Measurements from ENCODE around the gene CHST13. TPM values are rescaled to one million over a fixed set of nuclear protein-coding genes. Genes with fewer than 3 reads are reported as not detected.

CHST13 gene
- total RNA-seq, 1 experiment from 2014 or later, result not detected

- Histone ChIP-seq H3K4me3 (ENCODE audit: low read length) (no peak overlapping the region), H3K9me3 (ENCODE audit: low read length) (no peaks in the 10 kb centered on the region), H3K79me2 (ENCODE audit: low read length) (no peaks in the 10 kb centered on the region), H4K20me1 (ENCODE audit: low read length) (no peaks in the 10 kb centered on the region), H3K27me3 (ENCODE audit: low read length) (no peaks in the 10 kb centered on the region), H3K9me2 (replicated peaks; ENCODE audit: low read length) (no peaks in the 10 kb centered on the region), H3K4me2 (ENCODE audit: low read length) (no peak overlapping the region), H3F3A (ENCODE audit: low read length, unreplicated experiment) (no peaks in the 10 kb centered on the region), H3K36me3 (ENCODE audit: low read depth, low read length) (no peaks in the 10 kb centered on the region), H3K4me1 (ENCODE audit: insufficient read depth, low read length) (no peaks in the 10 kb centered on the region; the same call in 1 of the 2 replicates), H3K9ac (ENCODE audit: low read length) (no peak overlapping the region), H2AFZ (ENCODE audit: low read length) (no peak overlapping the region), H3K27ac (ENCODE audit: low read length) (no peak overlapping the region)
- DNase-seq (no peak), ATAC-seq (no peak)
- BruUV-seq (replicated peaks), result no TSS peak
- ChIA-PET CTCF (no interaction called here), POLR2A (ENCODE audit: unreplicated experiment) (no interaction called here)
- TF ChIP-seq EZH2 (IDR thresholded peaks at IDR 0.05; ENCODE audit: low read length, unreplicated experiment) (no peak), EZH2phosphoT487 (IDR thresholded peaks at IDR 0.05; ENCODE audit: borderline replicate concordance, low read length) (no peak), CTCF (conservative IDR thresholded peaks at IDR 0.05; ENCODE audit: low read depth, low read length) (no peak)
- intact Hi-C loops (cut with micrococcal nuclease), result no loop called here
Measured at GRCh38 chr3:126480206-126480605, 43.7 kb upstream of the CHST13 start.

- Histone ChIP-seq H3K79me2 (ENCODE audit: low read length) (no peaks in the 10 kb centered on the region), H3K4me1 (ENCODE audit: insufficient read depth, low read length) (no peaks in the 10 kb centered on the region; the same call in 1 of the 2 replicates), H3K27me3 (ENCODE audit: low read length) (no peaks in the 10 kb centered on the region), H3K9me2 (replicated peaks; ENCODE audit: low read length) (no peaks in the 10 kb centered on the region), H3K36me3 (ENCODE audit: low read depth, low read length) (no peaks in the 10 kb centered on the region), H3K9me3 (ENCODE audit: low read length) (no peaks in the 10 kb centered on the region), H3F3A (ENCODE audit: low read length, unreplicated experiment) (no peaks in the 10 kb centered on the region), H3K4me3 (ENCODE audit: low read length) (no peak overlapping the region), H3K9ac (ENCODE audit: low read length) (no peak overlapping the region), H2AFZ (ENCODE audit: low read length) (no peak overlapping the region), H3K4me2 (ENCODE audit: low read length) (no peak overlapping the region), H4K20me1 (ENCODE audit: low read length) (no peaks in the 10 kb centered on the region), H3K27ac (ENCODE audit: low read length) (no peak overlapping the region)
- no peak for ATAC-seq
- POLR2A ChIA-PET (ENCODE audit: unreplicated experiment), result no interaction called here
- intact Hi-C loops (cut with micrococcal nuclease), result no loop called here
- DNase-seq, result no peak
- BruUV-seq (replicated peaks), result no TSS peak
- CTCF ChIA-PET, result no interaction called here
- no peak for TF ChIP-seq EZH2 (IDR thresholded peaks at IDR 0.05; ENCODE audit: low read length, unreplicated experiment)
- no peak for TF ChIP-seq EZH2phosphoT487 (IDR thresholded peaks at IDR 0.05; ENCODE audit: borderline replicate concordance, low read length)
- TF ChIP-seq CTCF (conservative IDR thresholded peaks at IDR 0.05; ENCODE audit: low read depth, low read length), result no peak
Measured at GRCh38 chr3:126480861-126481260, 43.1 kb upstream of the CHST13 start.

- intact Hi-C loops (cut with micrococcal nuclease), result no loop called here
- Histone ChIP-seq H3K4me2 (ENCODE audit: low read length) (no peak overlapping the region), H2AFZ (ENCODE audit: low read length) (no peak overlapping the region), H3K9me2 (replicated peaks; ENCODE audit: low read length) (no peaks in the 10 kb centered on the region), H3F3A (ENCODE audit: low read length, unreplicated experiment) (no peaks in the 10 kb centered on the region), H3K4me3 (ENCODE audit: low read length) (no peak overlapping the region), H3K4me1 (ENCODE audit: insufficient read depth, low read length) (peaks cover 2% of the 10 kb centered on the region; the same call in 1 of the 2 replicates), H3K79me2 (ENCODE audit: low read length) (no peaks in the 10 kb centered on the region), H3K9ac (ENCODE audit: low read length) (no peak overlapping the region), H4K20me1 (ENCODE audit: low read length) (no peaks in the 10 kb centered on the region), H3K27ac (ENCODE audit: low read length) (no peak overlapping the region), H3K27me3 (ENCODE audit: low read length) (no peaks in the 10 kb centered on the region), H3K36me3 (ENCODE audit: low read depth, low read length) (no peaks in the 10 kb centered on the region), H3K9me3 (ENCODE audit: low read length) (no peaks in the 10 kb centered on the region)
- ChIA-PET CTCF (no interaction called here), POLR2A (ENCODE audit: unreplicated experiment) (no interaction called here)
- BruUV-seq (replicated peaks), result no TSS peak
- ATAC-seq (no peak), DNase-seq (no peak)
- TF ChIP-seq EZH2phosphoT487 (IDR thresholded peaks at IDR 0.05; ENCODE audit: borderline replicate concordance, low read length), result no peak
- no peak for TF ChIP-seq CTCF (conservative IDR thresholded peaks at IDR 0.05; ENCODE audit: low read depth, low read length)
- no peak for TF ChIP-seq EZH2 (IDR thresholded peaks at IDR 0.05; ENCODE audit: low read length, unreplicated experiment)
Measured at GRCh38 chr3:126481808-126482502, 42.0 kb upstream of the CHST13 start.
